ENCODE data around the gene SYT7.

DNA sequence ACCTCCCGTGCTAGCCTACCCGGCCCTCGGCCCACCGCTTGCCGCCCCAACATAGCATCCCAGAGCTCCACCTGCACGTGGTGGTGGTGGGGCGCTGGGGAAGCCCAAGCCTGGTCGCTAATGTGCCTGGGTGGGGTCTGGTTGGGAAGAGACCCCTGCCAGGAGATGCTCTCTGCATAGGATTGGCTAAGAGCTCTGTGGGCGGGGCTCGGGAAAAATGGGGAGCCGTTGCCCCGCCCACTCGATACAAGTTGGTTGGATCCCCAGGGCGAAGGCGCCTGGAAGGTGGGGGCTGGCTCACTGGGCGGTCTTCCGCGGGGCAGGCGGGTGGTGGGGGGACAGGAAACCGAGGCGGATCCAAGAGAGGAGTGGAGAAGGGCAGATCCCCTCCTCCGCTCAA is 64.7 kb downstream of the SYT7 start:
- TF ChIP-seq, protein P1, sequence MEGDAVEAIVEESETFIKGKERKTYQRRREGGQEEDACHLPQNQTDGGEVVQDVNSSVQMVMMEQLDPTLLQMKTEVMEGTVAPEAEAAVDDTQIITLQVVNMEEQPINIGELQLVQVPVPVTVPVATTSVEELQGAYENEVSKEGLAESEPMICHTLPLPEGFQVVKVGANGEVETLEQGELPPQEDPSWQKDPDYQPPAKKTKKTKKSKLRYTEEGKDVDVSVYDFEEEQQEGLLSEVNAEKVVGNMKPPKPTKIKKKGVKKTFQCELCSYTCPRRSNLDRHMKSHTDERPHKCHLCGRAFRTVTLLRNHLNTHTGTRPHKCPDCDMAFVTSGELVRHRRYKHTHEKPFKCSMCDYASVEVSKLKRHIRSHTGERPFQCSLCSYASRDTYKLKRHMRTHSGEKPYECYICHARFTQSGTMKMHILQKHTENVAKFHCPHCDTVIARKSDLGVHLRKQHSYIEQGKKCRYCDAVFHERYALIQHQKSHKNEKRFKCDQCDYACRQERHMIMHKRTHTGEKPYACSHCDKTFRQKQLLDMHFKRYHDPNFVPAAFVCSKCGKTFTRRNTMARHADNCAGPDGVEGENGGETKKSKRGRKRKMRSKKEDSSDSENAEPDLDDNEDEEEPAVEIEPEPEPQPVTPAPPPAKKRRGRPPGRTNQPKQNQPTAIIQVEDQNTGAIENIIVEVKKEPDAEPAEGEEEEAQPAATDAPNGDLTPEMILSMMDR (IDR thresholded peaks at IDR 0.05) = no peak
- TF ChIP-seq POLR2A (IDR thresholded peaks at IDR 0.05) = no peak

All from lower leg skin (tissue), 3 donors.